ENCODE results near the gene RAB31.

- no peak for TF ChIP-seq EZH2 (IDR thresholded peaks at IDR 0.05; ENCODE audit: borderline replicate concordance, low read length)
- no peak for TF ChIP-seq CTCF (IDR thresholded peaks at IDR 0.05; ENCODE audit: low read length)
Measured at GRCh38 chr18:9721893-9722550, 13.9 kb downstream of the RAB31 start.
